ENCODE measurements around the gene HELZ. TPM values are rescaled to one million over a fixed set of nuclear protein-coding genes. Genes with fewer than 3 reads are reported as not detected.

The HELZ gene
- polyA plus RNA-seq, 1 of the 3 experiments (the other 2 are of a cell fraction): 4.3 TPM

GRCh38 chr17:67139784-67140665, 105.0 kb downstream of the HELZ start:
- Histone ChIP-seq H3K79me2 (ENCODE audit: insufficient read depth) (no peaks in the 10 kb centered on the region), H3K27me3 (ENCODE audit: insufficient read depth) (no peaks in the 10 kb centered on the region), H3K4me2 (peak overlapping the region; percentile 13; the same call in 1 of the 2 replicates), H3K9ac (no peak overlapping the region), H3K4me3 (ENCODE audit: low read depth in 2 of 2, low read length in 1 of 2) (no peak overlapping the region), H3K4me1 (ENCODE audit: control insufficient read depth in 1 of 2, insufficient read depth in 2 of 2, low read depth in 1 of 2, low read length in 1 of 2) (peaks cover 8 to 11% of the 10 kb centered on the region in 2 experiments; a peak in 3 of 4 replicates), H2AFZ (ENCODE audit: low read depth) (no peak overlapping the region), H3F3A (replicated peaks; ENCODE audit: insufficient read depth) (peaks cover 4% of the 10 kb centered on the region), H3K9me2 (no peaks in the 10 kb centered on the region), H3K36me3 (replicated peaks in 1 of 2; ENCODE audit: control insufficient read depth in 1 of 2, insufficient read depth in 2 of 2, low read length in 1 of 2) (peaks cover 52 to 54% of the 10 kb centered on the region in 2 experiments), H3K9me3 (no peaks in the 10 kb centered on the region), H4K20me1 (ENCODE audit: insufficient read depth) (no peaks in the 10 kb centered on the region), H3K27ac (ENCODE audit: low read depth in 2 of 2, low read length in 1 of 2) (peak overlapping the region in 1 of 2 experiments; percentile 47; a peak in 1 of 4 replicates)
- DNase-seq: no peak
- POLR2A ChIA-PET: no interaction called here
- WGBS (ENCODE audit: low lambda C conversion rate): 69% methylated on average over 10 of the region's 10 CpGs
- CTCF ChIA-PET: interaction anchor here (0.7 to 2.0 kb wide), 11 partner anchors 8 to 426 kb away, joined by 3 to 15 read pairs (median 3); no protein-coding TSS in a partner anchor
- TF ChIP-seq FOXM1 (IDR thresholded peaks at IDR 0.05; ENCODE audit: low read depth) (no peak), TAF1 (IDR thresholded peaks at IDR 0.05; ENCODE audit: borderline replicate concordance, low read depth, low read length) (no peak), SIN3A (IDR thresholded peaks at IDR 0.05; ENCODE audit: borderline replicate concordance, low read depth, low read length) (no peak), CTCF (IDR thresholded peaks at IDR 0.05) (no peak), TCF12 (IDR thresholded peaks at IDR 0.05) (peak; percentile 51), ZBTB33 (IDR thresholded peaks at IDR 0.05; ENCODE audit: borderline replicate concordance, low read depth) (no peak), RXRA (IDR thresholded peaks at IDR 0.05; ENCODE audit: borderline replicate concordance, low read depth) (no peak), REST (IDR thresholded peaks at IDR 0.05; ENCODE audit: low read depth, low read length) (no peak), RFX5 (IDR thresholded peaks at IDR 0.05; ENCODE audit: low read length) (no peak), USF2 (IDR thresholded peaks at IDR 0.05; ENCODE audit: borderline replicate concordance, low read depth, low read length) (no peak), SMC3 (IDR thresholded peaks at IDR 0.05; ENCODE audit: low read depth, low read length) (no peak; the same call in 1 of the 2 replicates), USF1 (IDR thresholded peaks at IDR 0.05; ENCODE audit: borderline replicate concordance, low read depth) (no peak), MXI1 (IDR thresholded peaks at IDR 0.05; ENCODE audit: low read depth, low read length) (no peak), RCOR1 (IDR thresholded peaks at IDR 0.05; ENCODE audit: low read length) (no peak), CHD2 (IDR thresholded peaks at IDR 0.05; ENCODE audit: low read length, partially characterized antibody) (no peak), NRF1 (IDR thresholded peaks at IDR 0.05; ENCODE audit: low read depth, low read length) (no peak), YY1 (IDR thresholded peaks at IDR 0.05; ENCODE audit: low read depth) (no peak), EZH2phosphoT487 (IDR thresholded peaks at IDR 0.05; ENCODE audit: borderline replicate concordance, low read depth) (no peak), FOSL2 (IDR thresholded peaks at IDR 0.05; ENCODE audit: borderline replicate concordance, low read depth) (peak; percentile 74), GATA2 (CRISPR knock-in tag; IDR thresholded peaks at IDR 0.05) (no peak), NFIC (IDR thresholded peaks at IDR 0.05; ENCODE audit: borderline replicate concordance) (no peak), RAD21 (IDR thresholded peaks at IDR 0.05; ENCODE audit: low read length) (peak; percentile 35), JUND (IDR thresholded peaks at IDR 0.05) (peak; percentile 66)
